H4 (cell line): ENCODE results near the gene MLST8. TPM values are rescaled to one million over a fixed set of nuclear protein-coding genes. Genes with fewer than 3 reads are reported as not detected.

Source experiments
- DNase-seq: peaks from one replicate; pipeline ENCODE4 v3.0.0-alpha.2; 2015; ENCODE audit warnings: low spot score
- total RNA-seq: library from RNA; depleted of rRNA; stranded (reverse); fragments of >200 nt; shearing (Covaris generic); gene quantifications from 2 replicates; pipeline ENCODE4 v1.2.3, GENCODE V29; 2014; rRNA removed

MLST8 gene, protein sequence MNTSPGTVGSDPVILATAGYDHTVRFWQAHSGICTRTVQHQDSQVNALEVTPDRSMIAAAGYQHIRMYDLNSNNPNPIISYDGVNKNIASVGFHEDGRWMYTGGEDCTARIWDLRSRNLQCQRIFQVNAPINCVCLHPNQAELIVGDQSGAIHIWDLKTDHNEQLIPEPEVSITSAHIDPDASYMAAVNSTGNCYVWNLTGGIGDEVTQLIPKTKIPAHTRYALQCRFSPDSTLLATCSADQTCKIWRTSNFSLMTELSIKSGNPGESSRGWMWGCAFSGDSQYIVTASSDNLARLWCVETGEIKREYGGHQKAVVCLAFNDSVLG
- total RNA-seq = 22.1 and 28.4 TPM in 2 replicates

DNA sequence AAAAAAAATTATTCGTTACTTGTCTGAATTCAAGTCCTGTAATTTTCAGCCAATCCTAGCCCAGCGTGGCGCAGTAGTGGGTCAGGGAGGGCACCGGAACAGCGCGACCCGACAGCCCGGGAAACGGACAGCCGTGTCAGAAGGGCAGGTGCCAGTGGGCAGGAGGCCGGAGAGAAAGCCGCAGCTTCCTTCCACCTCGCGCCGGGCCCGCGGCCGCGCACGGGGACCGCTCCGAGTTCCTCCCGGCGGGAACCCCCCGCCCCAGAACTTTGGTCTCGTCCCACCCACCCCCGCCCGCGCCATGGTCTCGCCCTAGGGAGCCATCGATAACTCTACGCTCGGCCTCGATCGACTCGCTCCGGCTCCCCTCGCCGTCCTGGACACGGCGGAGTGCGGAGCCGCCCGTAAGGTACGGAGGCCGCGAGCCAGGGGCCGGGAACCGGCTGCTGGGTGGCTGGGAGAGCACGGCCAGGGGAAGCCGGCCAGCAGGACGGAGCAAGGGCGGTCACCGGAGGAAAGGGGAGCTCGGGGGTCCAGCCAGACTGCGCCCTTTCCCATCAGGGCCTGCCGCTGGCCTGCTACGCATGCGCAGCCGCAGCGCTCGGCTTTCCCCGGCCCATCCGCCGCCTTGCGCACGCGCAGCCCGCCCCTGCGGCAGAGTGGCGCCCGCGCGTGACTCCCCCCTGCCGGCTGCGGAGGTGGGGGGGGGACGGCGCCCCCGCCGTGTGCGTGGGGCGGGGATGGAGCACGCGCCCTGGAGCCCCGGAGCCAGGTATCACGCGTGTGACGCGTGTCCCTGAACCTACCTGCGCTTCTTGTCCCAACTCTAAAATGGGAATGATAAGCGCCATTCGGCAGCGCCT, at the start of gene MLST8:
MLST8 (plus strand) TSS at position 351 of the 863 bp plus-strand sequence. CDS start 632 bp downstream, outside the sequence.
- peak; percentile 78 for DNase-seq

DNA sequence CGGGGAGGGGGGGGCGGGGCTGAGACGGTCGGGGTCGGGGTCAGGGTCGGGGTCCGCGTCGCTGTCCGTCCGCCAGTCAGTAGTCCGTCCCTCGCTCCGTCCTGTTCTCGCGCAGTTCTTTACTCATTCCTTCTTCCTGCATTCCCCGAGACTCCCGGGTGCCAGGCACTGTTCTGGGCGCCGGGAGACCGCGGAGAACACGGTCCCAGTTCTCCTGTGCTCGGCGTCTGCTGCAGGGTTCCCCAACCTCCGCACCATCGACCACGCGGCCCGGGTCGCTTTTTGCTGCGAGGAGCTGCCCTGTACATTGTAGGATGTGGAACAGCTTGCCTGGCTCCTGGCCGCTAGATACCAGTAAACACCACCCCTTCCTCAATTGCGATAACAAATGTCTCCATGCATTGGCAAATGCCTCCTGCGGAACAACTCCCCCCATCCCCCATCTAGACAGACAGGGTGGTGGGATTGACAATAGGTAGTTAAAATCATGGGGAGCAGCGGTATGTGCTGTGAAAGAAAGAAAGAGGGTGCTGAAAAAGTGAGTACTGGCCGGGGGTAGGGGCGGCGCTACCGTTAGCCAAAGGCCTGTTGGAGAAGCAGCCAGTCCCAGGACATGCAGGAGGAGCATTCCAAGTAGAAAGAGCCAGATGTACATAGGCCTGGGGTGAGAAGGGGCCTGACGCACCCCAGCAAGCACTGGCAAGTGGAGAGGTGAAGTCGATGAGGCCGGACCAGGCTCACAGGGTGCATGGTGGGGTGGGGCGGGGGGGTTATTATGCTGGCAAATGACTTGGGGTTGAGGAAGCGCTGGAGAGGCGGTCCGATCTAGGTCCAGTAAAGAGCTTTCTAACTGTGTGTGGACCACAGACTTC, 49.0 kb upstream of the MLST8 start:
- DNase-seq = no peak

DNA sequence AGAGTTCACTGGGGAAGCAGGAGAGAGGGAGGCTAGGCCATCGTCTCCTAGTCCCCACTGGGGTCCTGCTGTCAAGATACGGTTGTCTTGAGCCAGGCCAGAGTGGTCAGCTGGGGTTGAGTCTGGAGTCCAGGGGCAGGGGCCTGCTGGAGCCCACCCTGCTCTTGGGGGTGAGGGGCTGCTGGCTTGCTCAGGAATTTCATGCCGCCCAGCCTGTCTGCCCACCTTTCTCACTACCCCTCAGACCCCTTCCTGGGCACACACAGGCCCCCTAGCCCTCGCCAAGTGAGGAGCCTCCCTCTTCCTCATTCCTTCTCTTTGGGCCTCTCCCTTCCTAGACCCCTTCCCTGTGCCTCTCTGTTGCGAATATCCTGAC, 48.4 kb upstream of the MLST8 start:
- DNase-seq = no peak

DNA sequence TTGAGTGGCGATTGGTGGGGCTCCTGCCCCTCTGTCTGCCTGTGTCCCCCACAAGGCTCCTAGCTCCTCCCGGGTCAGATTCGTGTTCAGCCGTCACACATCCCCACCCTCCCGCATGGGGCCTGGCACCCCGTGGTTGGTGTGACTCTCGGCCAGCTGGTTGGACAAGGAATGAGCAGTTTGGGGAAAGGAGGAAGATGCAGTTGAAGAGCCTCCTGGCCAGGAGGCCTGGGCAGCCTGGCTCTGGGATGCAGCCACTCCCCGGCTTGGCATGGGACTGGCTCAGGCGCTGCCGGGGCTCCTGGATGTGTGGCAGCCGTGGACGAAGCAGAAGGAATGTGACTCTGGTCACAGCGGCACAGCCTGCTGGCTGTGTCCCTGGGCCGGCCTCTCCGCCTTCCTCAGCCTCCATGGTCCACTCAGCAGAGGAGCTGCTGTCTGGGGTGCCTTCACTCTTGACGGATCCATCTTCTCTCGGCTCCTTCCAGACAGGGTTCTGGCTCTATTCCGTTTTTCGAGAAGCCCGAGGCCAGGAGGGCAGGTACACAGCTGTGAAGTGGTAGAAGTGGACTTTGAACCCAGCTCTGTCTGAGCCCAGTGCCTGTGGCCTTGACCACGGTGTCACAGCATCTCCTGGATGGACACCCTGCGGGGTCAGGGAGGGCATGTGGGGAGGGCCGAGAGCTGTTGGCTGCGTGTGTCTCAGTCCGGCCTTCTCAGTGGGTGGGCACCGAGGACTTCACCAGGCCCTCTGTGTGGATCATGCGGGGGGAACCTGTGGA, 47.6 kb upstream of the MLST8 start:
- DNase-seq = no peak

DNA sequence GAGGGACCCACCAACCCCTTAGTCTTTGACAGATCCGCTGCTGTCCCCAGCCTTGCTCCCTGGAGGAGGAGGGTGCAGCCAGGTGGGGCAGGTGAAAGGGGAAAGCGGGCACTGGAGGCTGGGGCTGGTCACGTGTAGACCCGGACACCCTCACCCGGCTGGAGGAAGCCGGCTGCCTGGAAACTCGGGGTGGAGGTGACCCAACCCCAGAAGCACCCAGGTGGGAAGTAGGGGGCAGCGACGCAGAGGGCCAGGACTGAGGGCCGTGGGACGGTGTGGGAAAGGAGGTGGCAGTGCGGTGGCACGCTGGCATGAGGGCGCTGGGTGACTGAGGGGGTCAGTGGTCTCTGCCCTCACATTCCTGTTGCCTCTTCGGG, 47.0 kb upstream of the MLST8 start:
- no peak for DNase-seq

DNA sequence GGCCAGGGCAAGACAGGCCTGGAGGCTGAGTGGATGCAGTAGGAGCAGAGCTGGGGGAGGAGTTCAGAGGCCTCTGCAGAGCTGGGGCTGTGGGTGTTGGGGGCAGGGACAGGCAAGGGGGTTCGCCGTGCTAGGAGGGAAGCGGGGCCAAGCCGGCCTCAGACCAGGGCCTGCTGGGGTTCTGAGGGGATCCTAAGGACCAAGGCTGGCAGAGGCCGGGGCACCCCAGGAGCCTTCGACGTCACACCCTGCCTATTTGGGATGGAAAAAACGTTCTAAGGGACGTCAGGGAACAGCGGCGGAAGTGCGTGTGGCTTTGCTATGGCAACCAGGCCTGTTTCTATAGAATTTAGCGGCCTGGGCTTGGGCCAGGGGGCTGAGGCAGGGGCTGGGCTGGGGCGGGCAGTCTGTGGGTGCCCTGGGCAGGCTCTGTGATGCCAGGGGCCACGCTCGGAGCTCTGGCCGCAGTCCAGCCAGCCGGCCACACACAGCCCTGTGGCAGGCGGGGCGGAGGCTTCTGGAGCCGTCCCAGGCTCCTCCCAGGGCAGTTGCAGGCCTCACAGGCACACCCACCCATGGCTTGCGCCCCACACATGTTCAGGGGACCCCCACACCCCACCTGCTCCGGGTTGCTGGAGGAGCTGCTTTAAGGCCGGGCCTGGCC, 45.9 kb upstream of the MLST8 start:
- no peak for DNase-seq

DNA sequence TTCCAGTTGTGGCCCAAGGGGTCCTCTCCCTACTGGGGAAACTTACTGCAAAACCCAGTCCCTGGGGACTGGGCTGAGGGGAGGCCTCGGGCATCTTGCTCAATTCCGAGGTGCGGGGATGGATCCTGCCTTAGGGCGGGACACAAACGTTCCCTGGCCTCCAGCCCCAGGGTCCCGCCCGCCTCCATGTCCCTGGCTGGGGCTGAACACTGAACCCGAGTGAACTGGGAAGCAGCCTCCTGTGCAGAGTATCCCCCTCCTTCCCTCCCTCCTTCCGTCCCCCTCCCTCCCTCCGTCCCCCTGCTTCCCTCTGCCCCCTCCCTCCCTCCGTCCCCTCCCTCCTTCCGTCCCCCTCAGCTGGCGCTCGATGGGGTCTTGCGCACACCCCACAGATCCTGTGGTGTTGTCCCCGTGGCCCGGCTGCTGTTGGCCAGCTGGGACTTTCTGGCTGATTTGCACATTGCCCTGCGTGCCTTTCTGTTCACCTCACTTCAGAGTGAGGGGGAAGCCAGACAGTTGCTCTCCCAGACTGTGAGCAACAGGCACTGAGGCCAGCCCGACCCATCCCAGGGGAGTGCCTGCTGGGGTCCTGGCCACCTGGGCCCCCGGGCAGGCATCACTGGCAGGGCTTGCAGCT, 44.2 kb upstream of the MLST8 start:
- no peak for DNase-seq

DNA sequence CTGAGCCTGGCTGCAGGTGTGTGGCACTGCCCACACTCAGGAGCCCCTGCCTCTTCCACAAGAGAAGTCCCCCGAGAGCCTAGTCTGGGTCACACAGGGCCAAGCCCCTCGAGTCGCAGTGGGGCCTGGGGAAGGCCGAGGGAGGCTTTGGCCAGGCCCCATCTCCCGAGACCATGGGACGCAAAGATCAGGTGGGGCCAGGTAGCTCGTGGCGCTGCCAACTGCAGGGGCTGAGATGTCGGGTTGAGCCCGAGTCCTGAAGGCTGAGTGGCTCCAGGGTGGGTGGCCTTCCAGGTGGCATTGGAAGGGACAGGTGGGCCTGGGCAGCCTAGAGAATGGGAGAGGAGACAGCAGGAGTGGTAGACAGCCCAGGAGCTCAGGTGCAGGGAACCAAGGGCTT, 43.3 kb upstream of the MLST8 start:
- no peak for DNase-seq

DNA sequence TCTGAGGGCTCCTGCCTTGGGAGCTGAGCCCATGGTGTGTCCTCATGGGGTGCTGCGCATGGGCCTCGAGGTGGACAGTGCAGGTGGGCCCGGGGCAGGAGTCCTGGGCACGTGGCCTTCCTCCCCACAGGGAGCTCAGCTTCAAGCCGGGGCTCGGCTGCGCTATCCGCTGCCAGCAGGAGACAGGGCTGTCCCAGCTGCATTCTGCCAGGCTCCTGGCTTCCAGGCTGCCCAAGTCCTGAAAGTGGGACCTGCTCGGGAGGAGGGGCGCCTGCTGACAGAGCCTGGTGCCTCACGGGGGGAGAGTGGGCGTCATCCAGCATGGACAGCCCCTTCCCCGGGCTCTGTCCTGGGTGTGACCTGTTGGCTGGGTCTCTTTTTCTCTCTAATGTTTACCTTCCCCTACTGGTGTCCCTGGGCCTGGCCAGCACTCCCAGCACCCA, 42.6 kb upstream of the MLST8 start:
- DNase-seq = no peak

DNA sequence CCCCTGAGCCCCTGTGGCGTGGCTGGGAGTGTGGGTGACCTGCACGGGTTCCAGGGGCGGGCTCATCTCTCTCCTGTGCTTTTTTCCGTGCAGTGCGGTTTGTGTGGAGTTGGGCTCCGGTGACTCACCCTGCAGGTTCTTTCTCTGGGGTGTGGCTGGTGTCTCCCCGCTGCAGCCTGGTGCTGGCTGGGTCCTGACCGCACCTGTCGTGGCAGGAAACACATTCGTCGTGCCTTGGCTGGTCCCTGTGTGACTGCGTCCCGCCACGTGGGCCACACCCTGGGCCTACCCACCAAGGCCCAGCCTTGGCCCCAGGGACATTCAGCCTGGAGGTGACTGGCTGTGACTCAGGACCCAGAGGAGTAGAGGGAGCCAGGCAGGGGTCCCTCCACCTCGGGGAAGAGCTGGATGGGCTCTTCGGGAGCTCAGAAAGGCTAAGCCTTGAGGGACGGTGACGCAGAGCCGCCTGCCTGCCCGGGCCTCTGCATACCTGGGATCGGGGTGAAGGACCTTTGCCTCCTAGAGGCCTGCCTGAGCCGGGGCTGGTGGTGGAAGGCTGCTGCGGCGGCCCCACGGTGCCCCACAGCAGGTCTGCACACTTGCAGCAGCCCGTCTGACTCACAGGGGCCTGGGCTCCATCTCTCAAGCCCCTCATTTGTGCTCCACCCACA, 41.9 kb upstream of the MLST8 start:
- no peak for DNase-seq

DNA sequence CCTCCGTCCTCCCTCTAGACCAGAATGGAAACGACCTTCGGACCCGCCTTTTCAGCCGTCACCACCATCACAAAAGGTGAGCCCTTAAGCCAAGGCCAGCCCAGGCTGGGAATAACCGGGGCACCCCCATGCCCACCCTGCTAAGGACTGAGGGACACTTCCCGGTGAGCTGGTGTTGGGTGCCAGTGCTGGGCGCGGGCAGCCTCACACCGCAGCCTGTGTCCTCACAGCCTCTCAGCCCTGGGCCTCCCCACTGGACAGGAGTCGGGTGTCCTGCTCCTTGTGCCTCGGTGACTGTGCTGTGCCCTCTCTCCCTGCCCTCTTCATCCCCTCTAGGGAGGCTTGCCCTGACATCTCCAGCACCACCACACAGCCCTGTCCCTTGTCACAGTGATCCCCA, 39.4 kb upstream of the MLST8 start:
- DNase-seq = no peak

DNA sequence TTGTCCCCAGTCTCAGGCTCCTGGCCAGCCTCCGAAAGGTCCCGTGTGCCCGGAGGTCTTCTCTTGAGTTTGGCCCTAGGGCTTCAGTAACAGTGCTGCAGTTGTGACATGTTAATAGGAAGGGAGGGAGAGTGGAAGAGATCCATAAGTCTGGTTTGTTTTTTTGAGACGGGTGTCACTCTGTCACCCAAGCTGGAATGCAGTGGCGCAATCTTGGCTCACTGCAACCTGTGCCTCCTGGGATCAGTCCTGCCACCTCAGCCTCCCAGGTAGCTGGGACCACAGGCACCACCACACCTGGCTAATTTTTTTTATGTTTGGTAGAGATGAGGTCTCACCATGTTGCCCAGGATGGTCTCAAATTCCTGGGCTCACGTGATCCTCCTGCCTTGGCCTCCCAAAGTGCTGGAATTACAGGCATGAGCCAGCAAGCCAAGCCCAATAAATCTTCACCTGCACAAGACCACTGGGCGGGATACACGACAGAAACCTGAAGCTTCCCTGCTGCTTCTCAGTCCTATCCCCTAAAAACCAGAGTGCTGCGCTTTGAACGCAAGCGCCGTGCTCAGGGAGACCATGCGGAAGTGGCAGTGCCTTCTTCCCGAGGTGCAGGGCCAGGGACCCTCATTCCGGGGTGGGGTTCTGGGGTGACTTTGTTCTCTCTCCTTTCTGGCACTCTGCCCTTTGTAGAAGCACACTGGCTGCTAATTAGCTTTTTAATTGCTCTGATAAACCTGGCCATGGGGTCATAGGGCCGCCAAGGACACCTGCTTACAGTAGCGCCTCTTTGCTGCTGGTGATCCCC, 38.8 kb upstream of the MLST8 start:
- no peak for DNase-seq

DNA sequence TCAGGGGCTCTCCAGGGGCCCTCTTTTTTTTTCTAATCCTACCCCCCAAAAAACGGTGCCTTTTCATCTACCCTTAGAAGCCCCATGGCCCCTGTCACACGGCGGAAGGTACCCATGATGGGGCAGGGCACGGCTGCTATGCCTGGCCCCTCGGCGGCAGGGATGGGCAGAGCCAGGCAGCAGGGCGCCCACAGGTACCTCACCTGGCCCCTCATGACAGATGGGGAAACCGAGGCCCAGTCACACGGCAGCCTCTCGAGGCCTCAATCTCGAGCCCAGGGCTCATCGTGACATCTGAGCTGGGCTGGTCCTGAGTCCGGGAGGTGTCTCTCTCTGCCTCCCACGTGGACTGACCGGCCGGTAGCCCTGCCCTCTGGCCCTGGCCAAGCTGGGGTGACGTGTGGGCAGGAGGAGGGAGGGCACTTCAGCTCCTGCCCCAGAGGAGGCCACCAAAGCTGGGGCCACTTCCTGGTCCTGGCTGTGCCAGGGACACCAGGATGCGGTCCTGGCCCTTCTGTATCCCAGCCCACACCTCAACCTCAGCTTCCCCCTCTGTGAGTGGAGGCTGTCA, 38.1 kb upstream of the MLST8 start:
- DNase-seq = no peak

DNA sequence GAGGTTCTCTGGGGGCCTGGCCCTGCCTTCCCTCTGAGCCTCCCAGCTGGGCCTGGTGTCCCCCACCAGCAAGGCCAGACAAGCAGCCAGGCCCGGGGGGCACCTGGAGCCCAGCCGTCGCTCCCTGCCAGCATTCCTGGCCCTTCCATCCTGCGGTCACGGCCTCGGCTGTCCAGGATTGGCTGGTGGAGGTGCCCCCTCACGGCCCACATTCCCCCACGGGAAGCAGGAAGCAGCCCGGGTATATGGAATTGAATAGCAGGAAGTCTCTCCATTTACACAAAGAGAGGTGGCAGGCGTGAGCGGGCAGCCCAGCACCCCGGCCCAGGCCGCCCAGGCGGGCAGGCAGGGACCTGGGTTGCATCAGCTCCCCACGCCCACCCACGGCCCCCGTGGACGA, 35.2 kb upstream of the MLST8 start:
- no peak for DNase-seq

DNA sequence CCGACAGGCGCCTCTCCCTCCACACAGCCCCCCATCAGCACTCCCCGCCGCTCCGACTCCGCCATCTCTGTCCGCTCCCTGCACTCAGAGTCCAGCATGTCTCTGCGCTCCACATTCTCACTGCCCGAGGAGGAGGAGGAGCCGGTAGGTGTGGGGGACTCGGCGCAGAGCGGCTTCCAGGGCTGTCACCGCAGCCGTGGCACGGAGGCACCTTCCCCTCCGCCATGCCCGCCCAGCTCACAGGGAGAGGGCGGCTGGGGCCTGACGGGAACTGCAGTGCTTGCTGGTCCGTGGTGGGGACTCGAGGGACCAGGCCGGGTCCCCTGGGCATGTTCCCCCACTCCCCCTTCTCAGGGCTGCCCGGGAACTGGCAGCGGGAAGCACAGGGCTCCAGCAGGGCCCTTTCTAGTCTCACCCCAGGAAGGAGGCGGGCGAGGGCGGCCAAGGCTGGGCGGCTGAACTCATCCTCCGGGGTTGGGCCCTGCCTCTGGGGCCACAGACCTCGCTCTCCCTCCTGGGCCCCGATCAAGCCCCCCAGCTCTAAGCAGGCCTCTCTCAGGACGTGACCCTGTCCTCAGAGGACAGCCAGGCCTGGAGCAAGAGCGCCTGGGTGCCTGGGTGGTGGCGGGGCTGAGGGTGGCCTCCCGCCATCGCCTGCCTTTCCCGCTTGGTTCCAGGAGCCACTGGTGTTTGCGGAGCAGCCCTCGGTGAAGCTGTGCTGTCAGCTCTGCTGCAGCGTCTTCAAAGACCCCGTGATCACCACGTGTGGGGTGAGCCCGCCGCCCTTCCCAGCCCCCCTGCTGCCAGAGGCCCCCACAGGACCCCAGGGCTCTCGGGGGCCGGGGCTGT, 34.4 kb upstream of the MLST8 start:
- no peak for DNase-seq

DNA sequence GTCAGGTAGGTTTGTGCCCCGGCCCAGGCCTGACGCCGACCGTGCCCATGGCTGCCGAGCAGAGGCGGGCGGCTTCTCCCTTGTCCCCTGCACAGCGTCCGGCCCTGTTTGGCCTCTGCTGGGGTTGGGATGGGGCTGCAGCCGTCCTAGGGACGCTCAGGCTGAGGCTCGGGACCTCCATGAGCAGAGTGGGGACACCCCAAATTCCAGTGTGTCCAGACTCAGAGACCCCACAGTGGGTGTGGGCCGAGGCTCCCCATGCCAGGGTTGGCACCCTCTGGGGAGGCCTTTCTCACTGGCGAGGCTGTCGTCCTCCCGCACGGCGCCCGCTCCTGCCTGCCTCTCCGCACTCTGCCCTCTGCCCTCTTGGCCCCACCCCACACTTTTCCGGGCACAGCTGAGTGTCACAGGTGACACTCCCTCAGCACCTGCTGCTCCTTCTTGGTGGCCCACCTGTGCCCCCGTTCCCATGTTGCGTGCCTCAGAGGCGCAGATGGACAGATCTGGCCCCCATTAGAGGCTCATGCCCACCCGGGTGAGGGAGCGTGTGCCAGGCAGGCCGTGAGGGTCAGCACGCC, 33.6 kb upstream of the MLST8 start:
- no peak for DNase-seq

DNA sequence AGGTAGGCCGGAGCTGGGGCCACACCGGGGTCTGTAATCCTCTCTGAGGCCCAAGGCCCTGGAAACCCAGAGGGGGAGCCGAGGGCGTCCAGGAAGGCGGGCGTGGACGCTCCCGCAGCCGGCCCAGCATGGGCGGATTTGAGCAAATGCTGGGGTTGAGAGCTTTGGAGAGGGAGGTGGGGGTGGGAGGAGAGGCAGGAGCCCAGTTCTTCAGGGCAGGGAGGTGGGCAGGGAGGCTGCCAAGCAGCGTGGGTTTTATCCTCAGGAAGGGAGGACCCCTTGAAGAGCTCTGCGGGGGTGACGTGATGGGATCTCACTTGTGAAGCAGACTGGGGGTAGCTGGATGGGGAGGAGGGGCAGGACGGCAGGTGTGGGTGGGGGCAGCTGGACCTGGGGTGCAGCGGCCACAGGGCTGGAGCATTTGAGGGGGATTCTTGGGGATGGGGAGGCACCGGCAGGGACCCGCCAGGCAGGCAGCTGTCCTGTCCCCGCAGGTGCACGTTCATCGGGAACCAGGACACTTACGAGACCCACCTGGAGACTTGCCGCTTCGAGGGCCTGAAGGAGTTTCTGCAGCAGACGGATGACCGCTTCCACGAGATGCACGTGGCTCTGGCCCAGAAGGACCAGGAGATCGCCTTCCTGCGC, 32.4 kb upstream of the MLST8 start:
- DNase-seq = no peak
